Measurements from ENCODE around the gene C1S. TPM values are rescaled to one million over a fixed set of nuclear protein-coding genes. Genes with fewer than 3 reads are reported as not detected.

Gene C1S
- total and polyA plus RNA-seq, 2 of the 4 experiments (the other 2 are of a cell fraction) = 49.6 to 85.4 TPM

GRCh38 chr12:7078163-7078562 lies 17.6 kb downstream of the C1S start:
- TF ChIP-seq RCOR1 (IDR thresholded peaks at IDR 0.05; ENCODE audit: insufficient replicate concordance, low read length) (no peak), MAZ (IDR thresholded peaks at IDR 0.05; ENCODE audit: borderline replicate concordance, low read depth, low read length) (no peak), RAD21 (IDR thresholded peaks at IDR 0.05; ENCODE audit: low read length) (no peak), POLR2A (IDR thresholded peaks at IDR 0.05; ENCODE audit: low read depth, low read length) (no peak), MAFK (IDR thresholded peaks at IDR 0.05; ENCODE audit: low read depth, low read length) (no peak), CHD1 (IDR thresholded peaks at IDR 0.05; ENCODE audit: low read depth, low read length) (no peak), FOS (IDR thresholded peaks at IDR 0.05; ENCODE audit: low read depth, low read length) (no peak), ELK1 (IDR thresholded peaks at IDR 0.05; ENCODE audit: borderline replicate concordance, low read depth, low read length) (no peak), CEBPB (IDR thresholded peaks at IDR 0.05; ENCODE audit: low read depth, low read length) (no peak), MXI1 (IDR thresholded peaks at IDR 0.05; ENCODE audit: borderline replicate concordance, low read depth, low read length) (no peak), RFX5 (IDR thresholded peaks at IDR 0.05; ENCODE audit: low read depth, low read length) (no peak), NFE2L2 (IDR thresholded peaks at IDR 0.05; ENCODE audit: low read depth, low read length) (no peak), SMC3 (IDR thresholded peaks at IDR 0.05; ENCODE audit: low read depth, low read length) (no peak), CTCF (conservative IDR thresholded peaks at IDR 0.05; ENCODE audit: low read depth, low read length) (no peak), BHLHE40 (IDR thresholded peaks at IDR 0.05; ENCODE audit: low read depth, low read length) (no peak), USF2 (IDR thresholded peaks at IDR 0.05; ENCODE audit: low read depth, low read length) (no peak)
- Histone ChIP-seq H3K14ac (replicated peaks; ENCODE audit: low read depth, low read length) (no peak overlapping the region), H2BK5ac (ENCODE audit: low read depth, low read length, poor library complexity, severe bottlenecking) (no peak overlapping the region), H3K4me1 (ENCODE audit: control insufficient read depth, insufficient read depth, low read length) (peaks cover 17% of the 10 kb centered on the region), H3K79me1 (ENCODE audit: low read depth in 1 of 2, low read length in 2 of 2) (peaks cover 0 to 3% of the 10 kb centered on the region in 2 experiments; a peak in 1 of 4 replicates), H4K20me1 (ENCODE audit: insufficient read depth, low read length) (peaks cover 4% of the 10 kb centered on the region; the same call in 1 of the 2 replicates), H2BK20ac (ENCODE audit: low read depth, low read length) (no peak overlapping the region), H3K27ac (ENCODE audit: insufficient read depth, low read length) (no peak overlapping the region), H3K9ac (ENCODE audit: low read depth, low read length) (no peak overlapping the region), H4K91ac (ENCODE audit: insufficient read depth, low read depth, low read length) (no peak overlapping the region), H3K9me3 (ENCODE audit: control insufficient read depth, insufficient read depth, low read length) (no peaks in the 10 kb centered on the region), H3K23ac (ENCODE audit: low read depth, low read length) (no peak overlapping the region), H3K36me3 (ENCODE audit: control insufficient read depth, insufficient read depth, low read length) (peaks cover 26% of the 10 kb centered on the region), H2BK15ac (ENCODE audit: low read depth, low read length) (peak overlapping the region; percentile 59; the same call in 1 of the 3 replicates), H2AK5ac (ENCODE audit: low read depth, low read length) (peak overlapping the region; percentile 77; the same call in 1 of the 2 replicates), H2BK120ac (ENCODE audit: low read depth, low read length) (no peak overlapping the region), H4K8ac (ENCODE audit: low read depth in 2 of 2, low read length in 2 of 2) (no peak overlapping the region), H3K4me2 (ENCODE audit: low read depth, low read length) (no peak overlapping the region), H3K56ac (ENCODE audit: extremely low read depth, insufficient read depth, low read length) (no peak overlapping the region), H3K4ac (ENCODE audit: low read depth, low read length) (no peak overlapping the region), H3K4me3 (ENCODE audit: insufficient read depth, low read depth, low read length) (no peak overlapping the region), H2AK9ac (replicated peaks; ENCODE audit: low read depth, low read length, poor library complexity) (no peak overlapping the region), H3K27me3 (ENCODE audit: control insufficient read depth, insufficient read depth, low read length) (no peaks in the 10 kb centered on the region), H4K5ac (ENCODE audit: low read depth, low read length) (no peak overlapping the region), H3K18ac (ENCODE audit: low read depth, low read length) (peak overlapping the region; percentile 46; the same call in 1 of the 2 replicates), H2AFZ (replicated peaks; ENCODE audit: low read length, poor library complexity) (no peak overlapping the region), H3K9me1 (ENCODE audit: insufficient read depth, low read length) (peaks cover 21% of the 10 kb centered on the region)
- dilution Hi-C loops (cut with HindIII; ENCODE audit: low sequenced_read_pairs, unreplicated experiment) (no loop called here), intact Hi-C loops (cut with micrococcal nuclease) (no loop called here), in situ Hi-C loops (cut with MboI; ENCODE audit: low sequenced_read_pairs) (no loop called here)
- no peak for ATAC-seq (ENCODE audit: low read depth)
- ChIA-PET POLR2A (ENCODE audit: unreplicated experiment) (no interaction called here), CTCF (no interaction called here)
- no CpG with 5 or more reads among the region's 4 CpGs for WGBS, 2 experiments (ENCODE audit: extremely low coverage in 2 of 2, insufficient read length in 1 of 2)
- no TSS peak for BruUV-seq (replicated peaks)
- no peak for DNase-seq

Data from IMR-90 (cell line).